ENCODE data around the gene PCDH7.

DNA sequence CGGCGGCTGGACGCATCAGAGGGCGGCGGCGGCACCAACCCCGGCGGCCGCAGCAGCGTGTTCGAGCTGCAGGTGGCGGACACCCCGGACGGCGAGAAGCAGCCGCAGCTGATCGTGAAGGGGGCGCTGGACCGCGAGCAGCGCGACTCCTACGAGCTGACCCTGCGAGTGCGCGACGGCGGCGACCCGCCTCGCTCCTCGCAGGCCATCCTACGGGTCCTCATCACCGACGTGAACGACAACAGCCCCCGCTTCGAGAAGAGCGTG lies 1.9 kb downstream of the PCDH7 start:
- TF ChIP-seq, protein P1, sequence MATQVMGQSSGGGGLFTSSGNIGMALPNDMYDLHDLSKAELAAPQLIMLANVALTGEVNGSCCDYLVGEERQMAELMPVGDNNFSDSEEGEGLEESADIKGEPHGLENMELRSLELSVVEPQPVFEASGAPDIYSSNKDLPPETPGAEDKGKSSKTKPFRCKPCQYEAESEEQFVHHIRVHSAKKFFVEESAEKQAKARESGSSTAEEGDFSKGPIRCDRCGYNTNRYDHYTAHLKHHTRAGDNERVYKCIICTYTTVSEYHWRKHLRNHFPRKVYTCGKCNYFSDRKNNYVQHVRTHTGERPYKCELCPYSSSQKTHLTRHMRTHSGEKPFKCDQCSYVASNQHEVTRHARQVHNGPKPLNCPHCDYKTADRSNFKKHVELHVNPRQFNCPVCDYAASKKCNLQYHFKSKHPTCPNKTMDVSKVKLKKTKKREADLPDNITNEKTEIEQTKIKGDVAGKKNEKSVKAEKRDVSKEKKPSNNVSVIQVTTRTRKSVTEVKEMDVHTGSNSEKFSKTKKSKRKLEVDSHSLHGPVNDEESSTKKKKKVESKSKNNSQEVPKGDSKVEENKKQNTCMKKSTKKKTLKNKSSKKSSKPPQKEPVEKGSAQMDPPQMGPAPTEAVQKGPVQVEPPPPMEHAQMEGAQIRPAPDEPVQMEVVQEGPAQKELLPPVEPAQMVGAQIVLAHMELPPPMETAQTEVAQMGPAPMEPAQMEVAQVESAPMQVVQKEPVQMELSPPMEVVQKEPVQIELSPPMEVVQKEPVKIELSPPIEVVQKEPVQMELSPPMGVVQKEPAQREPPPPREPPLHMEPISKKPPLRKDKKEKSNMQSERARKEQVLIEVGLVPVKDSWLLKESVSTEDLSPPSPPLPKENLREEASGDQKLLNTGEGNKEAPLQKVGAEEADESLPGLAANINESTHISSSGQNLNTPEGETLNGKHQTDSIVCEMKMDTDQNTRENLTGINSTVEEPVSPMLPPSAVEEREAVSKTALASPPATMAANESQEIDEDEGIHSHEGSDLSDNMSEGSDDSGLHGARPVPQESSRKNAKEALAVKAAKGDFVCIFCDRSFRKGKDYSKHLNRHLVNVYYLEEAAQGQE (IDR thresholded peaks at IDR 0.05; ENCODE audit: insufficient read depth in 1 of 2, low read depth in 2 of 2, low read length in 2 of 2) = no peak
- no peak for TF ChIP-seq TAF1 (IDR thresholded peaks at IDR 0.05; ENCODE audit: borderline replicate concordance, insufficient read depth, low read length)
- TF ChIP-seq POLR2AphosphoS5 (IDR thresholded peaks at IDR 0.05; ENCODE audit: low read depth, low read length) = no peak
- TF ChIP-seq SIN3A (IDR thresholded peaks at IDR 0.05; ENCODE audit: borderline replicate concordance, insufficient read depth, low read length) = no peak
- TF ChIP-seq FOXP2 (optimal IDR thresholded peaks at IDR 0.05; ENCODE audit: borderline replicate concordance, extremely low read depth, extremely low read length, insufficient read depth) = no peak

Measured in PFSK-1 (cell line).